Gastrocnemius medialis (tissue), 4 donors: ENCODE measurements around the gene CLEC14A.

Source experiments
- CTCF ChIP-seq, 5 experiments: fragments of 450-650 bp in 3 of 5; fragments of 200-600 bp in 2 of 5; sonication (generic) in 2 of 5; IDR thresholded peaks in 4 of 5; conservative IDR thresholded peaks in 1 of 5; 1 replicate in 4 of 5; 2 replicates in 1 of 5; pipeline ENCODE4 v1.5.1; 2016 to 2019; ENCODE audit warnings: antibody characterized with exemption in 5 of 5, mild to moderate bottlenecking in 3 of 5, moderate library complexity in 3 of 5
- POLR2A ChIP-seq, 2 donors: fragments of 450-650 bp; IDR thresholded peaks; one replicate each; pipeline ENCODE4 v1.6.1; 2017; ENCODE audit warnings: antibody characterized with exemption in 2 of 2, mild to moderate bottlenecking in 2 of 2, moderate library complexity in 2 of 2

DNA sequence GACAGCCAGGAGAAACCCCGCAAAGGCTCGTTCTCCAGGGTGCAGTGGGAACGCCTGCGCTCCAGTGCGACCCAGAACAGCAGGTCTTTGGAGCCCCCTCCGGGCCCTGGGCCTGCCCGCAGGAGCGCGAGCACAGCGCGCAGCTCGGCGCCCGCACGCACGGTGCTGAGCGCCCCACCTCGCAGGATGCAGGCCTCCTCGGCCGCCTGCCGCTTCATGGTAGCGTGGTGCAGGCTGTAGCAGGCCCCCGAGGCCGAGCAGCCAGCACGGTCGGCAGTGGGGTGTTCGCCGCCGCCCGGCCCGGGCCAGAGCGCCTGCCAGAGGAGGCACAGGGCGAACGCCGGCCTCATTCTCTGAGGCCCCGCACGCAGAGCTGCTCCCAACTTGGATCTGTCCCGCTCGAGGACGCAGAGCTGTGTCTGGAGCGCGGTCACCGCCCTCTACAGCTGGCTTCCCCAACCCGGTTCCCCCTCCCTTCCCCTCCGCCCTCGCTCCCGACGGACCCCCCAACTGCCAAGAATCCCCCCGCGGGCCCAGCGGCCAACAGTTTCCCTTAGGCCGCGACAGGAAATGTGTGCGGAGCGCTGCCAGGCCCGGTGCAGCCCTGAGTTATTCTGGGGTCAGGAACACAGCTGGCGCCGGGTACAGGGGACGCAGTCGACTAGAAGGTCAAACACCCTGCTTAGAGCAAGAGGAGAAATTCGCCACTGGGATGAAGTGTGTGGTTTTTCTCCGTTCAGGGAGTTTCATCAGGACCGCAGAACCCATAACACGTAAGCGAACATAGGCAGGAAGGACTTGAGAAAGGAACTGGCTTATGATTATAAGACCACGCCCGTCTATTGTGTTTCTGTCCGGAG, at the start of gene CLEC14A:
- no peak for TF ChIP-seq CTCF (IDR thresholded peaks at IDR 0.05 in 4 of 5, conservative IDR thresholded peaks at IDR 0.05 in 1 of 5)
- peak; percentile 36 to 59 for TF ChIP-seq POLR2A (IDR thresholded peaks at IDR 0.05)
